Left ventricle myocardium inferior (tissue), 1 donor: ENCODE results near the gene NDUFS4. TPM values are rescaled to one million over a fixed set of nuclear protein-coding genes. Genes with fewer than 3 reads are reported as not detected.
"Not testable (repeated sequence)": the region's sequence is repeated elsewhere in the genome, so short reads cannot be mapped to it uniquely, and the experiment has no call there.

ENCODE experiments used
- DNase-seq: peaks from one replicate; pipeline ENCODE4 v3.0.0-alpha.2; 2020
- H3K27ac ChIP-seq: fragments of 200-600 bp; replicated peaks from 2 replicates; pipeline ENCODE4 v1.8.0; 2021
- H3K27me3 ChIP-seq: fragments of 200-600 bp; 2 replicates; pipeline ENCODE4 v1.8.0; 2021; ENCODE audit warnings: low read depth
- H3K36me3 ChIP-seq: fragments of 200-600 bp; 2 replicates; pipeline ENCODE4 v1.8.0; 2021
- H3K4me1 ChIP-seq: fragments of 200-600 bp; 2 replicates; pipeline ENCODE4 v1.8.0; 2021
- H3K4me3 ChIP-seq: fragments of 200-600 bp; 2 replicates; pipeline ENCODE4 v1.8.0; 2021; ENCODE audit warnings: mild to moderate bottlenecking, moderate library complexity
- H3K9me3 ChIP-seq: fragments of 200-600 bp; replicated peaks from 2 replicates; pipeline ENCODE4 v1.8.0; 2021
- CTCF ChIP-seq: fragments of 200-600 bp; IDR thresholded peaks from 2 replicates; pipeline ENCODE4 v1.8.0; 2021; ENCODE audit warnings: antibody characterized with exemption, mild to moderate bottlenecking, borderline replicate concordance
- intact Hi-C: fragments of 100-400 bp; cut with micrococcal nuclease; formaldehyde crosslinking; loops from one replicate; pipeline ENCODE4 v1.11.0; 2022
- total RNA-seq: library from RNA; stranded (reverse); fragmentation: NEBNext Ultra II Directional; extraction: Animal tissue kit (Norgen Biotek cat#: 25700); gene quantifications from one replicate; pipeline ENCODE4 v1.2.1, GENCODE V29; 2021
- donor health status: DM: no; HTN: yes; CAD: no; lungs with severe emphysema.

Gene NDUFS4
- total RNA-seq, 1 donor from 2014 or later = 187 TPM

- intact Hi-C loops = no loop called here
- Histone ChIP-seq H3K4me1 (peaks cover 44% of the 10 kb centered on the region), H3K4me3 (no peak overlapping the region), H3K27me3 (no peaks in the 10 kb centered on the region), H3K36me3 (peaks cover 23% of the 10 kb centered on the region), H3K27ac (no peak overlapping the region), H3K9me3 (no peaks in the 10 kb centered on the region)
- TF ChIP-seq CTCF = no peak
- no peak for DNase-seq
Measured at GRCh38 chr5:53678981-53679660, 118.7 kb downstream of the NDUFS4 start.

GRCh38 chr5:53681079-53681478 lies 120.6 kb downstream of the NDUFS4 start:
- DNase-seq = no peak
- no peak overlapping the region for H3K4me3 ChIP-seq

GRCh38 chr5:53691014-53691413 lies 130.6 kb downstream of the NDUFS4 start:
- no peak for TF ChIP-seq CTCF
- Histone ChIP-seq H3K4me3 (no peak overlapping the region), H3K36me3 (peaks cover 11% of the 10 kb centered on the region), H3K4me1 (no peaks in the 10 kb centered on the region), H3K9me3 (peaks cover 82% of the 10 kb centered on the region), H3K27me3 (no peaks in the 10 kb centered on the region), H3K27ac (no peak overlapping the region)
- intact Hi-C loops = no loop called here
- DNase-seq = no peak

More at GRCh38 chr5:53681079-53681478, 120.6 kb downstream of the NDUFS4 start:
- Histone ChIP-seq H3K27ac (no peak overlapping the region), H3K9me3 (no peaks in the 10 kb centered on the region), H3K36me3 (peaks cover 35% of the 10 kb centered on the region), H3K27me3 (no peaks in the 10 kb centered on the region), H3K4me1 (peaks cover 33% of the 10 kb centered on the region)
- TF ChIP-seq CTCF = no peak
- intact Hi-C loops = no loop called here

GRCh38 chr5:53694520-53695022 lies 134.1 kb downstream of the NDUFS4 start:
- H3K9me3 ChIP-seq = peaks cover 95% of the 10 kb centered on the region
- H3K4me1 ChIP-seq = no peaks in the 10 kb centered on the region

GRCh38 chr5:53710405-53710804 lies 150.0 kb downstream of the NDUFS4 start:
- H3K4me3 ChIP-seq, H3K27ac ChIP-seq, H3K27me3 ChIP-seq, H3K36me3 ChIP-seq, DNase-seq, intact Hi-C loops, H3K4me1 ChIP-seq: not testable (repeated sequence)
- peaks cover 67% of the 10 kb centered on the region for H3K9me3 ChIP-seq

More at GRCh38 chr5:53694520-53695022, 134.1 kb downstream of the NDUFS4 start:
- H3K27ac ChIP-seq = no peak overlapping the region
- TF ChIP-seq CTCF = no peak
- no peaks in the 10 kb centered on the region for H3K27me3 ChIP-seq
- no peaks in the 10 kb centered on the region for H3K36me3 ChIP-seq
- intact Hi-C loops = no loop called here
- no peak overlapping the region for H3K4me3 ChIP-seq
- no peak for DNase-seq

GRCh38 chr5:53712327-53712726 lies 151.9 kb downstream of the NDUFS4 start:
- no peaks in the 10 kb centered on the region for H3K4me1 ChIP-seq
- no peak overlapping the region for H3K27ac ChIP-seq
- no peaks in the 10 kb centered on the region for H3K27me3 ChIP-seq
- intact Hi-C loops = no loop called here
- no peak for DNase-seq
- H3K9me3 ChIP-seq = peaks cover 48% of the 10 kb centered on the region
- H3K36me3 ChIP-seq = no peaks in the 10 kb centered on the region
- no peak overlapping the region for H3K4me3 ChIP-seq
- TF ChIP-seq CTCF = no peak
